IPS-15b (cell line): ENCODE data around the gene MRTFA.
"Not testable (repeated sequence)": the region's sequence is repeated elsewhere in the genome, so short reads cannot be mapped to it uniquely, and the experiment has no call there.

ENCODE experiments used
- H3K27me3 ChIP-seq: one replicate; pipeline ENCODE4 v1.6.1; 2013; ENCODE audit warnings: low read length; ENCODE audit not compliant: control insufficient read depth, insufficient read depth
- H3K36me3 ChIP-seq: one replicate; pipeline ENCODE4 v1.6.1; 2013; ENCODE audit warnings: low read length; ENCODE audit not compliant: control insufficient read depth, insufficient read depth
- H3K4me1 ChIP-seq: one replicate; pipeline ENCODE4 v1.6.1; 2013; ENCODE audit warnings: mild to moderate bottlenecking, low read length; ENCODE audit not compliant: control insufficient read depth, insufficient read depth
- H3K4me3 ChIP-seq: one replicate; pipeline ENCODE4 v1.5.1; 2013; ENCODE audit warnings: low read depth, low read length
- H3K9ac ChIP-seq: one replicate; pipeline ENCODE4 v1.6.1; 2013; ENCODE audit warnings: low read depth, mild to moderate bottlenecking, low read length
- H3K9me3 ChIP-seq: one replicate; pipeline ENCODE4 v1.6.1; 2013; ENCODE audit warnings: mild to moderate bottlenecking, low read length; ENCODE audit not compliant: control insufficient read depth, insufficient read depth

The MRTFA gene

DNA sequence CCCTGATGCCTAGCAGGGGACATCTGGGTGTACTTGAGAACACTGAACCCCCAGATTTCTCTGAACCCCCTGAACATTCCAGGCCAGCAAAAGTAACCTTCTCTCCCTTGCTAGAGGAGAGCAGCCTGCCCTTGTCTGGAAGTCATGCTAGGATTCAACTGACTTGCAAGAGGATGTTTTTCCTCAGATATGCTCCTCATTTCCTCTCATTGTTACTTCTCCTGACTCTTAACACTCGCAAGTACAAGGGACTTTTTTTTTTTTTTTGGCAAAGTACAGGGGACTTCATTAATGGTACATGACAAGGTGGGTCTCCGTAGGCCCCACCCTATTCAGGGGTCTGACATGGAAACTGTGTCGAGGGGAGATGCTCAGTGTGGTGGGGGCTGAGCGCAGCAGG, 36.5 kb upstream of the MRTFA start:
- no peak overlapping the region for H3K4me3 ChIP-seq
- H3K4me1 ChIP-seq, result no peaks in the 10 kb centered on the region
- no peaks in the 10 kb centered on the region for H3K36me3 ChIP-seq
- H3K9ac ChIP-seq, result no peak overlapping the region
- H3K27me3 ChIP-seq, result no peaks in the 10 kb centered on the region
- no peaks in the 10 kb centered on the region for H3K9me3 ChIP-seq

DNA sequence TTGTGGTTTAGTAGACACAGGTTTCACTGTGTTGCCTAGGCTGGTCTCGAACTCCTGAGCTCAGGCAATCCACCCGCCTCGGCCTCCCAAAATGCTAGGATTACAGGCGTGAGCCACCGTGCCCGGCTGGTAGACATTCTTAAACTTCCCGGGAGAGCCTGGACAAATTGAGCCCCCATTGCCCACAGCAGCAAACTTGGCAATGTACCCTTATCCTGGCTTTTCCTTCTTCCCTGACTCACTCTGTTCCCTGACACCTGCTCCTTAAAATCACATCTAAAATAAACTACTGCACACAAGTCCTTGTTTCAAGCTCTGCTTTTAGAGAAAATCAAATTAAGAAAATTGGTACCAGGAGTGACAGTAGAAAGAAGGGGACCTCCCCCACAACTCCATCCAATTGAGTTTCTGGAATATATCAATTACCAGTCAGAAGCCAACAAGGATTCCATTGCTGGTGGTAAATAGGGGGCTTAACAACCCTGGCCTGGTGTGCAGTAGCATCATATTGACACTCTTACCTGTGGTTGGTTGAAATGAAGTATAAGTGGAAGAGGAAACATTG, 35.4 kb upstream of the MRTFA start:
- no peaks in the 10 kb centered on the region for H3K27me3 ChIP-seq
- H3K4me3 ChIP-seq, result no peak overlapping the region
- H3K9me3 ChIP-seq, result no peaks in the 10 kb centered on the region
- no peak overlapping the region for H3K9ac ChIP-seq
- H3K4me1 ChIP-seq, result no peaks in the 10 kb centered on the region
- H3K36me3 ChIP-seq, result no peaks in the 10 kb centered on the region

DNA sequence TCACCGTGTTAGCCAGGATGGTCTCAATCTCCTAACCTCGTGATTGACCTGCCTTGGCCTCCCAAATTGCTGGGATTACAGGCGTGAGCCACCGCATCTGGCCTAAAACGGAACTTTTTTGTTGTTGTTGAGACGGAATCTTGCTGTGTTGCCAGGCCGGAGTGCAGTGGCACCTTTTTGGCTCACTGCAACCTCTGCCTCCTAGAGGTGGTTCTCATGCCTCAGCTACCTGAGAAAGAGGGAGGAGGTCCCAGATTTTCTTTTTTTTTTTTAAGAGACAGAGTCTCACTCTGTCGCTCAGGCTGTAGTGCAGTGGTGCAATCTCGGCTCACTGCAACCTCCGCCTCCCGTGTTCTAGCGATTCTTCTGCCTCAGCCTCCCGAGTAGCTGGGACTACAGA, 34.9 kb upstream of the MRTFA start:
- Histone ChIP-seq H3K4me1 (no peaks in the 10 kb centered on the region), H3K9ac (no peak overlapping the region), H3K36me3 (no peaks in the 10 kb centered on the region), H3K4me3 (no peak overlapping the region), H3K27me3 (no peaks in the 10 kb centered on the region), H3K9me3 (no peaks in the 10 kb centered on the region)

DNA sequence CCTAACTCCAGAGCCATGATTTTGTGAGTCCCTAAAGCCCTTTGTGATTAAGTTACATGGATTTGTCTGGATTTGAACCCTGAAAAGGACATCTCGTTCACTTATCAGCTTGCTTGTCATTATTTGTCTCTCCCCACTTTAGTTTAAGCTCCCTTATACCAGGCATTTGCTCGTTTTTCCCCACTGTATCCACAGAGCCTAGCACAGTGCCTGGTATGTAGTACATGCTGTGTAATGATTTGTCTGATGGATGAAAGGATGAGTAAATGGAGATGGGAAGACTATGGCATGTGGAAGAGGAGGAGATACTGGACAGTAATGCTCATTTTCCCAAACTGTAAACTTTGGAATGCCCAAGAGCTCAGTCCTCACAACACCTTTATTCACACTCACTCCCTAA, 33.5 kb upstream of the MRTFA start:
- Histone ChIP-seq H3K9me3 (no peaks in the 10 kb centered on the region), H3K4me3 (no peak overlapping the region), H3K36me3 (no peaks in the 10 kb centered on the region), H3K4me1 (no peaks in the 10 kb centered on the region), H3K27me3 (no peaks in the 10 kb centered on the region), H3K9ac (no peak overlapping the region)

DNA sequence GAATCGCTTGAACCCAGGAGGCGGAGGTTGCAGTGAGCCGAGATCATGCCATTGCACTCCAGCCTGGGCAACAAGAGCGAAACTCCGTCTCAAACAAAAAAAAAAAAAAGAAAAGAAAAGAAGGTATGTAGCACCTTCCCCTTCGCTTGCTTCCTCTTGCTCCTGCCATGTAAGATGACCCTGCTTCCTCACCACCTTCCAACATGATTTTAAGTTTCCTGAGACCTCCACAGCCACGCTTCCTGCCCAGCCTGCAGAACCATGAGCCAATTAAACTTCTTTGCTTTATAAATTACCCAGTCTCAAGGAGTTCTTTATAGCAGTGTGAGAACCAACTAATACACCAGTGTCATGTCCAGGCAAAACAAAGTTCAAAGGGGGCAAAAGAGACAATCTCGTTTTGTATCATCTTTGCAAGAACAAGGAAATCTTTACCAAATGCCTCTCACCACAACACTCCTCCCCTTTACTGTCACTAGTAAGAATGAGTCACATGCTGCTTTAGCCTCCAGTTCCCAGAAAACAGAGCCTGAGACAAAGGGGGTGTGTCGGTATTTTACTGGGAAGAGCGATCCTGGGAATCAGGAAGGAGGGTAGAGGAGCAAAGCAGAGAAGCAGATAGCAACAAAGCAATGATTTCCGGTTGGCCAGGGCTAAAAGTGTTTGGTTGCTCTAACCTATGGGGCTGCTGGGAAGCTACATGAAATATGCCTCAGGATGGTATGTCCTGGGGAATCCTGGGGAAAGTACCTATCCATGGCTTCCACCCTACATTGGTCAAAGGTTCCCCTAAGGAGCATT, 32.3 kb upstream of the MRTFA start:
- H3K4me3 ChIP-seq, result no peak overlapping the region
- no peaks in the 10 kb centered on the region for H3K36me3 ChIP-seq
- no peaks in the 10 kb centered on the region for H3K4me1 ChIP-seq
- H3K9me3 ChIP-seq, result no peaks in the 10 kb centered on the region
- no peaks in the 10 kb centered on the region for H3K27me3 ChIP-seq
- H3K9ac ChIP-seq, result no peak overlapping the region

DNA sequence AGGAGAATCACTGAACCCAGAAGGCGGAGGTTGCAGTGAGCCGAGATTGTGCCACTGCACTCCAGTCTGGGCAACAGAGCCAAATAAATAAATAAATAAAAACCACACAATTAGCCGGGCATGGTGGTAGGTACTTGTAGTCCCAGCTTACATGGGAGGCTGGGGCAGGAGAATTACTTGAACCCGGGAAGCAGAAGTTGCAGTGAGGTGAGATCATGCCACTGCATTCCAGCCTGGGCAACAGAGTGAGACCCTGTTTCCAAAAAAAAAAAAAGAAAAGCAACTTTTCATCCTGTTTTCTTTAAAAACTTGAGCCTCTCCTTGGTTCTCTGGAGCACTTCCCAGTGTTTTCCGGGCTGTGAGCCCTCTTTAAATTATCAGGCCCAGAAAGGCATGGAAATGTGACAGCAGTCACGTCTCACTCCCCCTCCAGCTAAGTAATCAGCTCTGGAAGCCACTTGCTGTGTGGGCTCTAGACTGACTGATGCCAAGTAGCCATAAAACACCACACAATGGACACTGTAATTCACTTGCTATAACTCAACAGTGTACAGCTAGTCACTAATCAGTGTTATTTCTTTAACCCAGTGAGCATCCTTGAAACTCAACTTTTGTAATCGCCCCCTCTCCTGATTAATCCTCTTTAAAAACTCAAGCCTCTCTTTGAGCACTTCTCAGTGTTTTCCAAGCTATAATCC, 29.8 kb upstream of the MRTFA start:
- no peak overlapping the region for H3K9ac ChIP-seq
- H3K27me3 ChIP-seq, result no peaks in the 10 kb centered on the region
- H3K4me1 ChIP-seq, result no peaks in the 10 kb centered on the region
- H3K4me3 ChIP-seq, result no peak overlapping the region
- H3K36me3 ChIP-seq, result no peaks in the 10 kb centered on the region
- no peaks in the 10 kb centered on the region for H3K9me3 ChIP-seq

DNA sequence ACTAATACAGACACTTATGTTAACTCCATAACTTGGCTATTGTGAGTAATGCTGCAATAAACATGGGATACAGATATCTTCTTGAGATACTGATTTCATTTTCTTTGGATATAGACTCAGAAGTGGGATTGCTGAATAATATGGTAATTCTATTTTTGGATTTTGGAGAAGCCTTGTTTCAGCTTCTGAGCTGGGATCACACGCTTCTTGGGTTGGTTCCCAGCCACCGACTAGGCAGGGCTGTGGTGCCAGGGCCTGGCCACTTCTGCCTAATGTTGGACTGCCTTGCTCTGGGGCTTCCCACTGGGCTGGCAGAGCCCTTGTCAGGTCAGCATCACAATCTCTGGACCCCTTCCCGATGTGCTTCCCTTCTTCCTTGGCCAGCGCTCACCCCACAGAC, 28.8 kb upstream of the MRTFA start:
- Histone ChIP-seq H3K4me1 (no peaks in the 10 kb centered on the region), H3K4me3 (no peak overlapping the region), H3K27me3 (no peaks in the 10 kb centered on the region), H3K36me3 (no peaks in the 10 kb centered on the region), H3K9me3 (no peaks in the 10 kb centered on the region), H3K9ac (no peak overlapping the region)

DNA sequence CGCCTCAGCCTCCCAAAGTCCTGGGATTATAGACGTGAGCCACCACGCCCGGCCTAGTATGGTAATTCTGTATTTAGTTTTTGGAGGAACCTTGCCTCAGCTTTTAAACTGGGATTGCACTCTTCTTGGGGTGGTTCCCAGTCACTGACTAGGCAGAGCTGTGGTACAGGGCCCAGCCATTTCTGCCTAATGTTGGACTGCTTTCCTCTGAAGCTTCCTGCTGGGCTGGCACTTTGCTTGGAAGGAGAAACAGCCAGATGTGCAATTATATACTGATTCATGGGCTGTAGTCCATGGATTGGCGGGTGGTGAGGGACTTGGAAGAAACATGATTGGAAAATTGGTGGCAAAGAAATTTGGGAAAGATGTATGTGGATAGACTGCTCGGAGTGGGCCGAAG, 25.2 kb upstream of the MRTFA start:
- H3K36me3 ChIP-seq, result no peaks in the 10 kb centered on the region
- no peaks in the 10 kb centered on the region for H3K9me3 ChIP-seq
- H3K27me3 ChIP-seq, result no peaks in the 10 kb centered on the region
- no peak overlapping the region for H3K4me3 ChIP-seq
- no peak overlapping the region for H3K9ac ChIP-seq
- no peaks in the 10 kb centered on the region for H3K4me1 ChIP-seq

DNA sequence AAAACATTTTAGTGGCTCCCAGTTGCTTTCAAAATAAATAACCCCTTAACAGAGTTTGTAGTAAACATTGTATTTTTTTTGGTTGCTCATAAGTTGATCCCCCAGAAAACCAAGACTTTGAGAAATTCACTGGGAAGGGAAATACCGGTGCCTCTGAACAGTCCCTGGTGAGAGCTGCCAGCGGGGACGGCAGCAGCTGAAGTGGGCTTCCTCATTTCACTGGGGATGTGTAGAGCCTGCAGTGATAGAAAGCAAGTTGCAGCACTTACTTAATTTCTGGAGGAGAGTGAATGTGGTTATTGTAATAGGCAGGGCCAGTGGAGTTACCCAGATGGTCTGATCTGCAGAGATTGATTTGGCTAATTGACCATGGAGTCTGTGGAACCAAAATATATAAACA, 24.2 kb upstream of the MRTFA start:
- Histone ChIP-seq H3K9me3 (no peaks in the 10 kb centered on the region), H3K27me3 (no peaks in the 10 kb centered on the region), H3K36me3 (no peaks in the 10 kb centered on the region), H3K4me1 (no peaks in the 10 kb centered on the region), H3K9ac (no peak overlapping the region), H3K4me3 (no peak overlapping the region)

DNA sequence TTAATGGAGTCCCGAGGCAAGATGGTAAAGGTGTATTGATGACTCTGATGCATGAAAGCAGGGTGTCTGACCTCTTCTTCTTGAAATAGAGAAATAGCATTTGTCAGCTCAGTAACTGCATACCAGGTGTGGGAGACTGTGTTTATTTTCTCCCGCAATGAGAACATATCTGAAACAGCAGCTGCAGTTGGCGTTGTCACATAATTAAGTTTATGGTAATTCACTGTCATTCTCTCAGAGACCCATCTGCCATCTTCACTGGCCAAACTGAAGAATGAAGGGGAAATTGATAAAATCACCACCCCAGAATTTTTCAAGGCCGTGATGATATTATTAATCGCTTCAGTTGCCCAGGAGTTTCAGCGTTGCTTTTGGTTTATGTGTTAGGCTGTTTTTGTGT, 22.6 kb upstream of the MRTFA start:
- peaks cover 3% of the 10 kb centered on the region for H3K4me1 ChIP-seq
- H3K27me3 ChIP-seq, result no peaks in the 10 kb centered on the region
- no peaks in the 10 kb centered on the region for H3K9me3 ChIP-seq
- H3K4me3 ChIP-seq, result no peak overlapping the region
- H3K9ac ChIP-seq, result no peak overlapping the region
- no peaks in the 10 kb centered on the region for H3K36me3 ChIP-seq

DNA sequence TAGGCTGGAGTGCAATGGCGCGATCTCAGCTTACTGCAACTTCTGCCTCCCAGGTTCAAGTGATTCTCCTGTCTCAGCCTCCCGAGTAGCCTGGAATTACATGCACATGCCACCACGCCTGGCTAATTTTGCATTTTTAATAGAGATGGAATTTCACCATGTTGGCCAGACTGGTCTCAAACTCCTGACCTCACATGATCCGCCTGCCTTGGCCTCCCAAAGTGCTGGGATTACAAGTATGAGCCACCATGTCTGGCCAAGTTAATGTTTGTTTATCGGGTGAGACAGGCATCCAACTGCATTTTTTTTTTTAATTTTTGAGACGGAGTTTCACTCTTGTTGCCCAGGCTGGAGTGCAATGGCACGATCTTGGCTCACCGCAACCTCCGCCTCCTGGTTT, 20.1 kb upstream of the MRTFA start:
- not testable (repeated sequence) for H3K27me3 ChIP-seq

DNA sequence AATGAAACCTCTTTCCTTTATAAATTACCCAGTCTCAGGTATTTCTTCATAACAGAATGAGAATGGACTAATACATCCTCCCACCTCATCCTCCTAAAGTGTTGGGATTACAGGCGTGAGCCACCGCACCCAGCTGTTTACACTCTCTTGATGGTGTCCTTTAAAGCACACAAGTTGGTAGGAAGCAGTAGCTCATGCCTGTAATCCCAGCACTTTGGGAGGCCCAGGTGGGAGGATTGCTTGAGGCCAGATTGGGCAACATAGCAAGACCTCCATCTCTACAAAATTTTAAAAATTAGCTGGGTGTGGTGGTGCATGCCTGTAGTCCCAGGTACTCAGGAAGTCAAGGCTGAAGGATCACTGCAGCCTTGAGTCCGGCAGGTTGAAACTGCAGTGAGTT, 19.4 kb upstream of the MRTFA start:
- H3K9me3 ChIP-seq, H3K9ac ChIP-seq, H3K4me3 ChIP-seq, H3K36me3 ChIP-seq, H3K4me1 ChIP-seq, H3K27me3 ChIP-seq: not testable (repeated sequence)

More for the DNA sequence above, 20.1 kb upstream of the MRTFA start:
- not testable (repeated sequence) for H3K4me3 ChIP-seq, H3K9ac ChIP-seq, H3K36me3 ChIP-seq, H3K9me3 ChIP-seq, H3K4me1 ChIP-seq
